ENCODE data around the gene ASTN1.

The ASTN1 gene

GRCh38 chr1:177024623-177025022 lies 139.9 kb downstream of the ASTN1 start:
- DNase-seq, result no peak

- DNase-seq, result no peak
These were observed 140.8 kb downstream of the ASTN1 start for GRCh38 chr1:177023726-177024125.

GRCh38 chr1:177023249-177023648 lies 141.3 kb downstream of the ASTN1 start:
- DNase-seq, result no peak

- no peak for DNase-seq
These were observed 142.8 kb downstream of the ASTN1 start for GRCh38 chr1:177021687-177022086.

GRCh38 chr1:177020851-177021589 lies 143.5 kb downstream of the ASTN1 start:
- DNase-seq, result no peak

- DNase-seq, result no peak
These were observed 147.1 kb downstream of the ASTN1 start for GRCh38 chr1:177017287-177017852.

GRCh38 chr1:177014325-177014724 lies 150.2 kb downstream of the ASTN1 start:
- DNase-seq, result no peak

GRCh38 chr1:177012342-177012925 lies 152.1 kb downstream of the ASTN1 start:
- DNase-seq, result no peak

- no peak for DNase-seq
These were observed 153.0 kb downstream of the ASTN1 start for GRCh38 chr1:177011508-177011907.

GRCh38 chr1:177010211-177010825 lies 154.2 kb downstream of the ASTN1 start:
- DNase-seq, result no peak

GRCh38 chr1:177008653-177009052 lies 155.9 kb downstream of the ASTN1 start:
- DNase-seq, result no peak

GRCh38 chr1:177007437-177008161 lies 156.9 kb downstream of the ASTN1 start:
- DNase-seq, result no peak

- DNase-seq, result no peak
These were observed 161.6 kb downstream of the ASTN1 start for GRCh38 chr1:177002891-177003290.

GRCh38 chr1:177001556-177001955 lies 163.0 kb downstream of the ASTN1 start:
- DNase-seq, result no peak

GRCh38 chr1:176998183-176998795 lies 166.2 kb downstream of the ASTN1 start:
- DNase-seq, result no peak

GRCh38 chr1:176996456-176997090 lies 167.9 kb downstream of the ASTN1 start:
- DNase-seq, result no peak

GRCh38 chr1:176994931-176995596 lies 169.4 kb downstream of the ASTN1 start:
- DNase-seq, result no peak

- DNase-seq, result no peak
These were observed 170.9 kb downstream of the ASTN1 start for GRCh38 chr1:176993587-176993986.

- no peak for DNase-seq
These were observed 174.8 kb downstream of the ASTN1 start for GRCh38 chr1:176989754-176990153.

GRCh38 chr1:176989023-176989422 lies 175.5 kb downstream of the ASTN1 start:
- DNase-seq, result no peak

- no peak for DNase-seq
These were observed 177.5 kb downstream of the ASTN1 start for GRCh38 chr1:176987016-176987415.

GRCh38 chr1:176983731-176984130 lies 180.8 kb downstream of the ASTN1 start:
- no peak for DNase-seq

All from T1000 (cell line).